BLaER1 (cell line): ENCODE data around the gene CD7.

ENCODE experiments used
- H3K27ac ChIP-seq: shearing (Covaris generic); formaldehyde crosslinking; 2 replicates; pipeline ENCODE4 v1.8.1; 2022
- H3K27me3 ChIP-seq: shearing (Covaris generic); formaldehyde crosslinking; 2 replicates; pipeline ENCODE4 v1.8.1; 2022
- H3K36me3 ChIP-seq: shearing (Covaris generic); formaldehyde crosslinking; 2 replicates; pipeline ENCODE4 v1.8.1; 2022
- H3K4me1 ChIP-seq: shearing (Covaris generic); formaldehyde crosslinking; 2 replicates; pipeline ENCODE4 v1.8.1; 2022
- H3K4me2 ChIP-seq: shearing (Covaris generic); formaldehyde crosslinking; 2 replicates; pipeline ENCODE4 v1.8.1; 2022
- H3K4me3 ChIP-seq: shearing (Covaris generic); formaldehyde crosslinking; 2 replicates; pipeline ENCODE4 v1.8.1; 2022
- H3K9ac ChIP-seq: shearing (Covaris generic); formaldehyde crosslinking; 2 replicates; pipeline ENCODE4 v1.8.1; 2022
- H3K9me3 ChIP-seq: shearing (Covaris generic); formaldehyde crosslinking; 2 replicates; pipeline ENCODE4 v1.8.1; 2022
- H4K20me1 ChIP-seq: shearing (Covaris generic); formaldehyde crosslinking; 2 replicates; pipeline ENCODE4 v1.8.1; 2022
- Cebpa-rat ChIP-seq: shearing (Covaris generic); IDR thresholded peaks from 2 replicates; pipeline ENCODE4 v1.8.1; 2022

Gene CD7

GRCh38 chr17:82281502-82282238 is 35.7 kb downstream of the CD7 start:
- H4K20me1 ChIP-seq = no peaks in the 10 kb centered on the region
- no peak overlapping the region for H3K27ac ChIP-seq
- no peak overlapping the region for H3K9ac ChIP-seq
- H3K36me3 ChIP-seq = no peaks in the 10 kb centered on the region
- H3K9me3 ChIP-seq = no peaks in the 10 kb centered on the region
- no peak overlapping the region for H3K4me3 ChIP-seq
- H3K4me1 ChIP-seq = peaks cover 29% of the 10 kb centered on the region
- H3K27me3 ChIP-seq = no peaks in the 10 kb centered on the region
- no peak for TF ChIP-seq Cebpa-rat
- no peak overlapping the region for H3K4me2 ChIP-seq

GRCh38 chr17:82281076-82281475 is 36.3 kb downstream of the CD7 start:
- no peak overlapping the region for H3K4me3 ChIP-seq
- TF ChIP-seq Cebpa-rat = no peak
- no peaks in the 10 kb centered on the region for H4K20me1 ChIP-seq
- no peak overlapping the region for H3K27ac ChIP-seq
- peak overlapping the region; percentile 26; the same call in 1 of the 2 replicates for H3K4me2 ChIP-seq
- H3K9me3 ChIP-seq = no peaks in the 10 kb centered on the region
- no peaks in the 10 kb centered on the region for H3K27me3 ChIP-seq
- H3K36me3 ChIP-seq = no peaks in the 10 kb centered on the region
- no peak overlapping the region for H3K9ac ChIP-seq
- peaks cover 28% of the 10 kb centered on the region for H3K4me1 ChIP-seq

GRCh38 chr17:82280537-82280936 is 36.9 kb downstream of the CD7 start:
- H3K27ac ChIP-seq = no peak overlapping the region
- H3K27me3 ChIP-seq = no peaks in the 10 kb centered on the region
- H3K9ac ChIP-seq = no peak overlapping the region
- peaks cover 28% of the 10 kb centered on the region for H3K4me1 ChIP-seq
- H4K20me1 ChIP-seq = no peaks in the 10 kb centered on the region
- H3K36me3 ChIP-seq = no peaks in the 10 kb centered on the region
- no peak for TF ChIP-seq Cebpa-rat
- H3K4me3 ChIP-seq = no peak overlapping the region
- no peaks in the 10 kb centered on the region for H3K9me3 ChIP-seq
- no peak overlapping the region; the same call in 1 of the 2 replicates for H3K4me2 ChIP-seq

GRCh38 chr17:82278786-82279391 is 38.5 kb downstream of the CD7 start:
- no peaks in the 10 kb centered on the region for H3K36me3 ChIP-seq
- peak overlapping the region; percentile 33 for H3K4me2 ChIP-seq
- no peaks in the 10 kb centered on the region for H3K27me3 ChIP-seq
- H3K4me1 ChIP-seq = peaks cover 42% of the 10 kb centered on the region
- H3K9ac ChIP-seq = no peak overlapping the region
- no peak overlapping the region for H3K4me3 ChIP-seq
- no peak overlapping the region for H3K27ac ChIP-seq
- no peaks in the 10 kb centered on the region for H4K20me1 ChIP-seq
- H3K9me3 ChIP-seq = no peaks in the 10 kb centered on the region
- TF ChIP-seq Cebpa-rat = no peak

- no peak overlapping the region for H3K27ac ChIP-seq
- peaks cover 43% of the 10 kb centered on the region for H3K4me1 ChIP-seq
- TF ChIP-seq Cebpa-rat = no peak
- no peak overlapping the region for H3K9ac ChIP-seq
- H3K36me3 ChIP-seq = no peaks in the 10 kb centered on the region
- H3K4me3 ChIP-seq = no peak overlapping the region
- H3K9me3 ChIP-seq = no peaks in the 10 kb centered on the region
- H3K4me2 ChIP-seq = peak overlapping the region; percentile 33; the same call in 1 of the 2 replicates
- H3K27me3 ChIP-seq = no peaks in the 10 kb centered on the region
- no peaks in the 10 kb centered on the region for H4K20me1 ChIP-seq
Measured at GRCh38 chr17:82278308-82278707, 39.1 kb downstream of the CD7 start.

- Histone ChIP-seq H4K20me1 (no peaks in the 10 kb centered on the region), H3K27me3 (no peaks in the 10 kb centered on the region), H3K9ac (no peak overlapping the region), H3K27ac (no peak overlapping the region), H3K36me3 (no peaks in the 10 kb centered on the region), H3K4me2 (no peak overlapping the region), H3K9me3 (no peaks in the 10 kb centered on the region), H3K4me3 (no peak overlapping the region), H3K4me1 (peaks cover 39% of the 10 kb centered on the region)
- no peak for TF ChIP-seq Cebpa-rat
Measured at GRCh38 chr17:82277851-82278250, 39.6 kb downstream of the CD7 start.

- Histone ChIP-seq H3K9ac (0 out of 2 replicates have a peak overlapping the region, but pooled peaks have one; percentile 19), H3K27ac (no peak overlapping the region), H3K4me2 (no peak overlapping the region)
Measured at GRCh38 chr17:82276938-82277337, 40.5 kb downstream of the CD7 start.

GRCh38 chr17:82275326-82275725 is 42.1 kb downstream of the CD7 start:
- peaks cover 51% of the 10 kb centered on the region for H3K4me1 ChIP-seq
- peaks cover 20% of the 10 kb centered on the region for H3K36me3 ChIP-seq
- H3K4me3 ChIP-seq = no peak overlapping the region
- H4K20me1 ChIP-seq = peaks cover 24% of the 10 kb centered on the region
- no peak overlapping the region for H3K4me2 ChIP-seq
- no peaks in the 10 kb centered on the region for H3K27me3 ChIP-seq
- TF ChIP-seq Cebpa-rat = no peak
- no peaks in the 10 kb centered on the region for H3K9me3 ChIP-seq
- no peak overlapping the region for H3K27ac ChIP-seq
- 0 out of 2 replicates have a peak overlapping the region, but pooled peaks have one; percentile 91 for H3K9ac ChIP-seq

More at GRCh38 chr17:82276938-82277337, 40.5 kb downstream of the CD7 start:
- H3K27me3 ChIP-seq = no peaks in the 10 kb centered on the region
- TF ChIP-seq Cebpa-rat = no peak
- H3K9me3 ChIP-seq = no peaks in the 10 kb centered on the region
- H3K36me3 ChIP-seq = peaks cover 4% of the 10 kb centered on the region
- H3K4me1 ChIP-seq = peaks cover 45% of the 10 kb centered on the region
- H4K20me1 ChIP-seq = peaks cover 8% of the 10 kb centered on the region
- H3K4me3 ChIP-seq = no peak overlapping the region

GRCh38 chr17:82274134-82275020 is 43.0 kb downstream of the CD7 start:
- no peaks in the 10 kb centered on the region for H3K27me3 ChIP-seq
- peaks cover 30% of the 10 kb centered on the region for H3K36me3 ChIP-seq
- no peak for TF ChIP-seq Cebpa-rat
- peak overlapping the region; percentile 98; the same call in 1 of the 2 replicates for H3K27ac ChIP-seq
- peak overlapping the region; percentile 91 for H3K9ac ChIP-seq
- peaks cover 58% of the 10 kb centered on the region for H3K4me1 ChIP-seq
- H3K4me3 ChIP-seq = peak overlapping the region; percentile 75
- H3K4me2 ChIP-seq = peak overlapping the region; percentile 96
- H4K20me1 ChIP-seq = peaks cover 33% of the 10 kb centered on the region
- no peaks in the 10 kb centered on the region for H3K9me3 ChIP-seq
